GM19467 (cell line): Measurements from ENCODE around the gene CD247.

Experiments used
- ATAC-seq: cut with Tn5 transposase; IDR thresholded peaks from one replicate; pipeline ENCODE4 v1.9.1; 2021; ENCODE audit warnings: mild to moderate bottlenecking, moderate library complexity; ENCODE audit not compliant: unreplicated experiment

The CD247 gene

DNA sequence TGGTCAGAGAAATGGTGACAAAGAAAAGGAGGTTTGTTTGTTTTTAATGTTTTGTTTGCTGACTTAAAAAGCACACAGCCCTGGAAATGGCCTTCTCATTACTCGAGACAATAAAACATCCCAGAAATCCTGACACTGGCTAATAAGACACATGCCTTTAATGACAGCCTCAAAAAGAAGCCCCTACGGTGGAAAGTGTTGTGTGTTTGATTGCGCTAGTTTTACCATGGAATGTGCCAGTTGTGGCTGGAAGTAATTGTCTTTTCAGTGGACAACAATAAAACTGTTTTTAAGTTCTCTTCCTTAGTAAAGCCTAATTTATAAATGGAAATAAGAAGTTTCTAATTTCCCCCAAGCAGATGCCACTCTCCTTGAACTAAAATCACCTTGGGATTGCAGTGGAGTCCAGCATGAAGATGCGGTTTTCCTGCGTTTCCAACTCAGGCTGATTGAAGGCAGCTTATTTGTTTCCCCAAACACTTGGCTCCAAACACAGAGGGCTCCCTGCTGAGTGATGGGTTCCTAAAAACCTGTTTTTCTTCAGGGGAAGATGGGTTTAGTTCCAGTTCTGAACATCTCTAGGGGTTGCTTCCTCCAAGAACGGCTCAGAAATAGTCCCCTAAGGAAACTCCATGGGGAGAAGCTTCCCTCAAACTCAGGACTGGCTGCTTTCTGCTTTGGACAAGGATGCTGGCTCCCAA is 54.3 kb downstream of the CD247 start:
- ATAC-seq, result no peak

DNA sequence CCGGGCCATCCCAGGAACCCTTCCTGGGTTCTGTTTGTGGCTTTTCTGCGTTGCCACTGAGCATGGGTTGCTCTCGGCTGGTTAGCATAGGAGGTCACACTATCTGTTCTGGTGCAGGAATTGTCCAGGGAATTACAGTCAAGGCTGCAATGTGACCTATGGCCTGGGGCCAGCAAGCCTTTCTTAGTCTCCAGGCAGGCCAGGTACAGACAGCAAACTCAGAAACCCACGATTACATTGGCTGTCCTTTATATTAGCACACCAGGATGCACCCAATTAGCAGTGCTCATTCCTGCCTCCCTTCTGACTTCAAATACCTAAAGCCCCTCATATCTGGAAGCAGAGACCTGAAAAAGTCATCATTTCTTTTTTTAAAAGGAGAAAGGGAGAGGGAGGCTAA is 55.2 kb downstream of the CD247 start:
- ATAC-seq, result no peak

DNA sequence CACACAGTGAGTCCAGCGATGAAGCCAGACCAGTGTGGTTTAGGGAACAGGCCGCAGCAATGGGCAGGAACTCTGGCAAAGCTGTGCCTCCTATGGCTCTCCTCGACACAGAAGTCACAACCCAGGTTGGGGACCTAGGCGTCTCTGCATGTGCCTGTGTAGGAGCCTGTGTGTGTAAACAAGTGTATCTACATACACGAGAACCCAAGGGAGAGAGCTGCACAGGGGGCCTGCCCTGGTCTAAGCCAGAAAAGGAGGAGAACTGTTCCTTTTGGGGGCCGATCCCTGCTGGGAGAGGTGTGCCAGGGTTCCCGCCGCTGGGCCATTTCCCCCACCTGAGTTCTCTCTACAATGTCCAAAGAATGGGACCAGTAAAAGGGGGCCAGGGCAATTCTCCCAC is 56.0 kb downstream of the CD247 start:
- ATAC-seq, result no peak

DNA sequence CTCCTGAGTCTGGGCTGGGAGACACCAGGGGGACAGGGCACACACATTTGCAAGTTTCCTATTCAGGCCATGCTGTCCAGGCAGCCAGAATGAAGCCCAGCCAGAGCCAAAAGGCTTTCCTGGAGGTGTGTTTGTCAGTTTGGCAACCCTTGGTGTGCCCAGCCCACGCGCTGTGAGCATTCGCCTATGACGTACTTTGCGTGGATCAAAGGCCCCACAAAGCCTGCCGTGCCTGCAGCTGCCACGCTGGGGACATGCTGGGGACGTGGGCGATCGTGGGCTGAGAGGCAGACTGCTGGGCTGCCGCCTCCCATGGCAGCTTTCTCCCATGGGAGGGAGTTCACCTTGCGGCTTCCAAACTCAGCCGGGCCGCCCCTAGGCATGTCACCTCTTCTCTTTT is 57.5 kb downstream of the CD247 start:
- ATAC-seq, result no peak

DNA sequence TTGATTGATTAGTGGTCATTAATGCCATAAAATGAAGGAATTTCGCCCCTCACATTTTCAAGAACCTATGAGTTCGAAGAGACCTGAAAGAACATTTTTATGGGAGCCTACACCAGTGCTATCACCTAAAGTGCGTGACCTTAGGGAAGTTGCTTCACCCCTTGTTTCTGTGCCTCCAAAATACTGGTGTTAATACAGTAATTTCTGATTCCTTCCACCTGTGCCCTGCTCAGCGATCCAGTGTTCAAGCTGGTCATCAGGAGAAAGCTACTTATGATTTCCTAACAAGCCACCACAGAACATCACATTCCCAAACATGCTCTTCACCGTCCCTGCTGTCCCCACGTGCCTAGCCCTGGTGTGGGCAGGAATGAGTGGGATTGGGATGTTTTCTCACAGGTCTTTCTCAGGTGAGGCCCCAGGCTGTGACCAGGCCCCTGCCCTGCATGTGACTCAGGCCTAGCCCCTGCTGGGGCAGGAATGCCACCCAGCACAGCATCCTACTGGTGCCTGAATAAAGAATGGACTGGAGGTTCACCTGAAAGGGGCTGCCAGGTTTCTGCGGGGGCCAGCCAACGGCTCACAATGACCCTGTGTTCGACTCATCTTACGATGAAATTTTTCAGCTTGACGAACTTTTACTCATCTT is 60.3 kb downstream of the CD247 start:
- no peak for ATAC-seq

DNA sequence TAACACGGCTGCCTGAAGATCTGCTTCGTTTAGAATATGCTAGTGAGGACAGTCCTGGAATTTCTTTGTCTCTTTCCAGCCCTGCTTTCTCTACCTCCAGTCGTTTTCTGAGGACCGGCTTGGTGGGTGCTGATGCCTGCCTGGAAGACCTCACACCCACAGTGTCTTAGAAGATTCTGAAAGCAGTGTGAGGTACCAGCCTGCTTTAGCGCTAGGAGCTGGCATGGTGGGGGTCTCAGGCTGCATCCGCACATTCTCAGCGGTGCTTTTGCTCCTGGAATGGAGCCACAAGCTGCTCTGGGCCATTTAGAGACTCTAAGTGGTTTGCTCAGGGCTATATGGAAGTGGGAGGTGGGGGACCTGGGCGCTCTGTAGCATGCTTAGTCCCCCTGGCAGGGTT is 61.4 kb downstream of the CD247 start:
- ATAC-seq, result no peak

DNA sequence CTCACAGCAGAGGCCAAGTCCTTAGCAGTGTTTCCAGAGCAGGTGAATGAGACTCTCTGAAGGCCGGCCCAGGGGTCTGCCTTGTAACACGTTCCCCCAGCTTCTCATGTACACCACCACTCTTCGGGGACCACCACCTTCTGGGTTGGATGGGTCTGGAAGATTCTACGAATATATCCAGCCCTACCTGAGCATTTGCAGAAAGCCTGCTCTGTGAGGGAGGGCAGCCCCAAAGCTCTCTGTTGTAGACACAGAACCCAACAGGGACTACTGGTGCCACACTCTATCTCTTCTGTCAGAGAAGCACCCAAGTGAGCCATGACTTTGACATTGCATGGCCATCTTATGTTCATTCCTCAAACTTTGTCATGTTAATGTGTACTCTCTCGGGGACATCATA is 61.8 kb downstream of the CD247 start:
- no peak for ATAC-seq

DNA sequence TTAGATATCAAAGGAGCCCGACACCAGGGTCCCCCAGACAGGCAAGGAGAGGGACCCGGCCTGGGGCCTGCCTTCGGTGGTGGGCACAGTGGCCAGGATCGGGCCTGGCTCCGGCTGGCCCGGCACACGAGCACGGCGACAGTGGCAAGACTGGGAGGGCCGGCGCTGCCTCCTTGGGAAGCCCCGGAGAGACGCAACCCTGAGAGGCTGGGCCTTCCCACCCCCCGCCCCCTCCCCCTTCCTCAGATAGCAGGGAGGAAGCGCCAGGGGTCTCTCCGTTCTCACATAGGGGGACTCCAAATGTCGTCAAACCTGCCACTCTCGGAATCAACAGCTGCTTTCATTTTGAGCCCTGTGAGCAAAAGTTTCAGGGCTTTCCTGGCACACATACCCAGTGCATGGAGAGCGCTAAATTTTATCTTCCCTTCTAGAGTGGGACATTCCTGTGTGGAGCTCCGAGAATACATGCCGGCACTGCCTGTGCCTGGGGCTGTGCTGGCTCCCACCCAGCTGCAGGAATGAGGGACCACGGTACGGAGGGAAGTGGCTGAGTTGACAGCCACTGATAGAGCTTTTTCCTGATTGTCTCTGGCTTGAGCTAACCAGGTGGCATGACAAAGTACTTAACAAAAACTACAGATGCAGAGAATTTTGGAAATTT is 62.4 kb downstream of the CD247 start:
- peak; percentile 39 for ATAC-seq

DNA sequence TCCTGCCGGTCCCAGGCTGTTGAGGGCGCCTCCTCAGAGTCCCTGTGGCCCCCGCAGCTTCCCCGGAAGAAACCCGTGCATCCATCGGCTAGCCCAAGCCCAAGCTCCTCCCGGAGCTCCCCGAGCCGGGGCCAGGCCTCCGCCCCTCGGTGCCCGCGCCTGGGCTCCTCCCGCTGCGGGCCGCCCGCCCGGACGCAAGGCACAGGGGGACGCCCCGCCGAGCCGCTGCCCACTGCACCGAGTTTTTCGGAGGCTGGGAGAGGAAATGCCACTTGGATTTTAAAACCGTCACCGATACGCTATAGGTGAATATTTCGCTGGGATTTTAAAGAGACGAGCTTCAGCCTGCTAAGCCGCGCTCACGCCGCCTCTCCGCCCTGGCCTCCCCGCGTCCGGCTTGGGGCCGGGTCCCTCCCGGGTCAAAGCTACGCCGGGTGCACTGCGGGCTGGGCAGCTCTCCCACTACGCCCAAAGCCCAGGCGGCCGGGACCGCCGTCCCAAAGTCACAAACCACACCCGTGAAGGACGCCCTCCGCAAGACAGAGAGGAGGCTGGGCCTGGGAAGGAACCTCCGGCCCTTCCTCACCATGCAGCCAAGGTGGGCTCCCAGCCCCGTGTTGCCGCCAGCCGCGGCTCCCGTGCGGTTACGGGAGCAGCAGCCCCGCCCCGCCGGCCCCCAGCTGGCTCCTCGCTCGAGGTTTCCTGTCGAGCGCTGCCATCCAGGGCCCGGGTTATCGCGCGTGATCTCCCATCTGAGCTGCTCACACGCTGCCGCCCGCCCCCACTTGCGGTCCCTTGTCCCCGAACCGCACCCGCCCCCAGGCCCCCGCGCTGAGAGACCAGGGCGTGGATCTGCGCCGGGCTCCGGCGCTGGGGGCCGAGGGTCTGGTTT is 63.2 kb downstream of the CD247 start:
- ATAC-seq, result peak; percentile 43

DNA sequence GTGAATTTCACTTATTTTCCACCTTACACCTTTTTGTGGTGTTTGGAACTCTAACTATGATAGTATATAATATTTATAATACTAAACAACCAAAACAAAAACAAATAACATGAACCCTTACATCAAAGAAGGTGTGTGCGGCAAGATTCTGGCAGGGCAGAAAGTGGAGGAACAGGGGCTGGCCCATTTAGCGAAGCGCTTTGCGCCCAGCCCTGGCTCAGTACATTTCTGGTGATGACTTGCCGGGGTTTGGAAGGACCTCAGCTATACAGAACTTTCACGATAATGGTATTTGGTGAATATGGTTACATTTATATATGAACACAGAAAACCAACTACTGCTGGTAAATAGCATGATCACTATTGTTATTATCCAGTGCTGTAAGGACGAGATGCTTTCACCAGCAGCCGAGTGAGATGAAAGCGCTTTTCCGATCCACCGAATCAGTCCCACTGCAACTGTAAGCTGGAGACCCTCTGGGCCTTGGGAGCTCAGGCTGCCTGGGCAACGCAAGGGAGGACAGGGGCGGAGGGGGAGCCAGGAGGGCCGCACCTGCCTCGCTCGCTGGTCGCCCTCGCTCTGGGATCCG is 63.9 kb downstream of the CD247 start:
- no peak for ATAC-seq

DNA sequence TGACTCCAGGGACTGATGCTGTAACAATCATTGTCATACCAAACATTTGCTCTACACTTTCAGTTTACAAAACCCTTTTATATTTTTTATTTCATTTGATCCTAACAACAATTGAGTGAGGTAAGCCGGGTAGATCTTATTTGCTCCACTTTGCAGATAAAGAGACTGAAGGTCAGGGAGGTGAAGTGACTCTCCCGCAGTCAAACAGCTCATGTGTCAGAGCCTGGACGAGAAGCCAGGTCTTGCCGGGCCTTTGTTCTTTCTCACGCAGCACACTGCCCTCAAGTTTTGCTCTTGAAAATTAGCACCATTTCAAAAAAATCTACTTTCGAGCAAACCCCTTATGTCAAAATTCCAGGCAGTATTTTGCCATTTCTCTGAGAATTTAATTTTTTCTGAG is 65.2 kb downstream of the CD247 start:
- no peak for ATAC-seq

DNA sequence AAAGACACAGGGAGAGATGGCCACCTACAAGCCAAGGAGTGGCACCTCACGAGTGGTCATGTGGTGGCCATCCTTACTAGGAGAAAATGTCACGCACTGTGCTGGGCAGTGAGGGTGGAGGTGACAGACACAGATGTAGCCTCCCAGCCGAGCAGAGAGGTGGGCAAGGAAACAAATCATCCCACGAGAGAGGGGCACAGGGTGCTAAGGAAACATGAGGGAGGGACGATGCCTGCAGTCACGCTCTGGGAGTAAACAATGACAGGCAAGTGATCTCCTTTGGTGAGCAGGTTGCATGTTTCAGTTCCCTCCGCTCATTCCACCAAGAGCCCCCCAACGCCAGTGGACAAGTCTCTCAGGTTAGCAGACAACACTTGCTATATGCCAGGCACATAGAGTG is 65.8 kb downstream of the CD247 start:
- ATAC-seq, result no peak

DNA sequence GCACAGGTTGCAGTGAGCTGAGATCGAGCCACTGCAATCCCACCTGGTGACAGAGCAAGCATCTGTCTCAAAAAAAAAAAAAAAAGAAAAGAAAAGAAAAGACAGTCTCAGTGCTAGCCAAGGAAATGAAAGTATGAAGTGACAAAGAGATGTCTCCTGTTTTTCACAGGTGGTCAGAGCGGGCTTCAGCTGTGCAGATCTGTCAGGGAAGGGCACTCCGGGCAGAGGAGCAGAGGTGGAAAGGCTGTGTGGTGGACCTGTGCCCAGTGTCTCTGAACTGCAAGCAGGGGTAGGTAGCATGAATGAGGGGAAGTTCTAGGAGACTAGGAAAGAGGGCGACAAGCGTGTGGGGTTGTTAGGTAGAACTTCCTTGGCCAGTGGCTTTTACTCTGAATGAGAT is 67.5 kb downstream of the CD247 start:
- ATAC-seq, result no peak

DNA sequence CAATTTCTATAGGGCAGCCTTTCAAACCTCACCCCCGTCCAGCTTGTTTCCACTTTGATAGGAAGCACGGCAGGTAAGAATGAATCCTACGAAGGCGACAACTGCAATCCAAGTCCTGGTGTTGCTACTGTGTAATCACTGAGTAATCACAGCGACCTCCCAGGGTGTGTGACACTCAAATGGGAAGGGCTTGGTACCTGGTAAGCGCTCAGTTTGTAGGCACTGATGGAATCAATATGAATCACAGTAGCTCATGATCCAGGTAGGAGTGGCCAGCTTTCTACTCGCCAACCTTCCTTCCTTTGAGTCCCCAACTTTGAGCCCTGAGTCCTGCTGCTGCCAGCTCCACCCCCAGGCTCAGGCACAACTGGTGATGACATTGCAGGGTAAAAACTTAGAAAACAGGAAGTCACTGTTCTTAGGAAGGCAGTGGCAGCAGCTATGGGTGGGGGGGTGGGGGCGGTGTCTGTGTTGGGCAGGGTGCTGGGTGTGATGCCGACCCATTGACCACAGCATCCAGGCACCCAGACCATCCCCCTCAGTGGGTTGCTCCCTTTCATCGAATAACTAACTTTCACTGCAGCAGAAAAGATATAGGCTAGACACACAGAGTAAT is 70.7 kb downstream of the CD247 start:
- no peak for ATAC-seq

DNA sequence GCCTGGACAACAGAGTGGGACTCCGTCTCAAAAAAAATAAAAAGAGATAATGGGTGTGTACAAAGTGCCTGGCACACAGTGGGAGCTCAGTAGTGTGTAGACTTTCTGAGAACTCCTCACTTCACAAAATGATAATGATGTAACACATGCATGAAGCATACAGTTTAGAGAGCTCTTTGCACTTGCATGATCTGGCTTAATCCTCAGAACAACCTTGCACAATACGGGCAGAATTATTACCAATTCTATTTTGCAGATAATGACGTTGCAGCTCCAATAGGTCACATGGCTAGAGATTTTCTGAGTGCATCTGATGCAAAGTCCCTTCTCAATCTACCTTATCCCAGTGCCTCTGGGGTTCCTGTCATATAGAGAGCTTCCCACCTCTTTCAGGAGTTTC is 71.4 kb downstream of the CD247 start:
- no peak for ATAC-seq

DNA sequence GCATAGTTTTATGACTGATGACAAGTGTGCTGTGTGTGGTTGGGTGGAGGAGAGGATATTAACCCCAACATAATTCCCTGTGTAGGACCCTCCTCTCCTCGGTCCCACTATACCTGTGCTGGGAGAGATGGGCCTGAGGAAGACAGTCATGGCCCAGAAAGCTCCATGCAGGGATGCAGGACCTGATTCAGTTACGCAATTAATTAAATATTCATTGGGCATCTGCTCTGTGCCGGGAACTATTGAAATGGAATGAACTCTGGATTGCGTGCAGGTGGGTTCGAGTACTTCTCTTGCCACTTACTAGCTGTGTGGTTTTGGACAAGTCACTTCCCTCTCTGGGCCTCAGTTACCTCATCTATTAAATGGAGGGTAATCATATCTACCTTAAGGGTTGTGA is 74.6 kb downstream of the CD247 start:
- no peak for ATAC-seq

DNA sequence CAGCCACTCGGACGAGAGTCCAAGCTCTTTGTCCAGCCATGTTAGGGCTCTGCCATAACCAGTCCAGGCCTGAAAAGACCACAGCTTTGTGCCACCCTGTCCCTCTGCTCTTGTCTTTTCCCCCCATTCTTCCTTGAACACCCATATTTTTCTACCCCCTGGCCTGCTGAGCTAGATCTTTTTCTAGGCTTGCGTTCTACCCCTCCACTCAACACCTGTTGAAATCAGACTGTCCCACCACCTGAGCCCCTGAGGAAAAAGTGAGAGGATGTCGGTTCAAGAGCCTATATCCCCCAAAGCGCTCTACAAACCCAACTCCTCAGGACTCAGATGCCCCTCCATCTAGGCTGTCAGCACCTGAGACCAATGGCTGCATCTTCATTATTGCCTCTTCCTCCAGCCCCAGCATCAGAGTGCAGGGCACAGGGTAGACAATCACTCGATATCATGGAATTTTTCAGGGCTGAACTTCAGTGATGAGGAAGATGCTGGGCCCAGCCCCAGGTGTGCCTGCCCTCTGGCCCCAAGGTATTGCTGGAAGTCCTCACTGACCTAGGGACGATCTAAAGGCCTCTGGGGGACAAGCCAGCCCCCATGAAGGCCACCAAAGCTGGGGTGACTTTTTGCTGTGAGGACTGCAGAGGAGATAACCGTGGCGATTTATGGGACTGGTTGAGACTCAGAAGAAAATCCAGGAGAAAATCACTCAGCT is 75.3 kb downstream of the CD247 start:
- ATAC-seq, result no peak

DNA sequence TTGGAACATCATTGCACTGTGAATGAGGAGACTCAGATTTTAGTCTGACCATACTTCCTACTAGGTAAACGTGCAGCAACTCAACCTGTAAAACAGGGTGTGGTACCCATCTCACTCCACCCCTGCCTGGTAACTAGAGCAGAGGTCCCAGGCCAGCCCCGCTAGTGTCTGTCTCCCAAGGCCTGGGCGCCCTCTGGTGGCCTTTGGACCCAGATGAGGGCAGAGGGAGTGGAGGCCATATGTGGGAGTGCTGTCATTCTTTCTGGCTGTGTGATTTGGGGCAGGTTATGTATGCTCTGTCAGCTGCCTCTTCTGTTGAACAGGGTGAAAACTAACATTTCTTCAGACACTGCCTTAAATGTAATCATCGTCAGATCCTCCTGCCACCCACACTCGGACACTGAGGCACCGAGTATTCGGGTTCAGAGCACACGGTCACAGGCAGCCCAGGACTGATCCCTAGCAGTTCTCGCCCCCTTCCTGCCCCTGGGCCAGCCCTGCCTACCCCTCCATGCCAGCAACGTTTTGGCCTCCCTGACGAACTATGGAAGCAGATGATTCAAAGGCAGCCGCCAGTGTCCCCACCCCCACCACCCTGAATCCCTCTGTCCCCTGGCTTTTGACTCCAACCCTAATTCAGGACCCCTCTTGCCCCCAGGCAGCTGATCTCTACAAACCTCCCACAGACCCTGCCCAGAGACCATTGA is 76.0 kb downstream of the CD247 start:
- ATAC-seq, result peak; percentile 92

DNA sequence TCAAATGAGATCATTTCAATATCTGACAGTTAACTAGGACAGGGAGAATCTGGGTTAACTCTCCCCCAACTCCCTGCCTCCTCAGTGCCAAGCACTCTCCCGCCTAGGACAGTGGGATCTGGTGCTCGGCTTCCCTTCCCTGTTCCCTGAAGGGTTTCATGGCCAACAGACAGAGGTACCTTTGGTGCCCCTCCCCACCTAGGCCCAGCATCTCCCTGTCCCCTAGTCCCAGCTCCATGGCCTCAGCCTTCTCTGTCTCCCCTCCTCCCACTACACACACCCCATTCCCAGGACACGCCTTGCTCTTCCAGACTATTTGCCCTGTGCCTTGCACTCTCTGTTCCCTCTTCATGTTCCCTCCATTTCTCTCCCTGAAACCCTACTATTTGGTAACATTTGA is 77.1 kb downstream of the CD247 start:
- ATAC-seq, result no peak
